Panc1 (cell line): Measurements from ENCODE around the gene CTAGE15.
"Not testable (repeated sequence)": the region's sequence is repeated elsewhere in the genome, so short reads cannot be mapped to it uniquely, and the experiment has no call there.

ENCODE experiments used
- CTCF ChIP-seq: fragments of 450-650 bp; IDR thresholded peaks from 2 replicates; pipeline ENCODE4 v1.5.1; 2017; ENCODE audit warnings: mild to moderate bottlenecking
- POLR2AphosphoS5 ChIP-seq: IDR thresholded peaks from 2 replicates; pipeline ENCODE4 v1.6.1; 2012; ENCODE audit warnings: mild to moderate bottlenecking, low read depth, low read length, moderate library complexity

GRCh38 chr7:143543288-143544038 is 28.1 kb upstream of the CTAGE15 start:
- not testable (repeated sequence) for TF ChIP-seq CTCF, POLR2AphosphoS5
